ENCODE measurements around the gene SHC4.

- TF ChIP-seq EZH2 (IDR thresholded peaks at IDR 0.05; ENCODE audit: insufficient read depth, poor library complexity, severe bottlenecking) (no peak), EZH2phosphoT487 (IDR thresholded peaks at IDR 0.05; ENCODE audit: insufficient read depth, low read depth) (no peak)
Measured at GRCh38 chr15:48984811-48985352, 21.2 kb upstream of the SHC4 start.

Data from GM23248 (cell line).